Measurements from ENCODE around the gene OR6C6. TPM values are rescaled to one million over a fixed set of nuclear protein-coding genes. Genes with fewer than 3 reads are reported as not detected.

The OR6C6 gene
- total and polyA plus RNA-seq, 10 of the 15 experiments (the other 5 are each of a cell fraction or from before 2014, with no cell fraction given) = not detected

- ChIA-PET SMC1A (ENCODE audit: uncharacterized antibody, unreplicated experiment) (no interaction called here), RAD21 (ENCODE audit: unreplicated experiment) (no interaction called here), CTCF (interaction anchor here (0.7 kb wide), 1 partner anchor 63 kb away, joined by 3 read pairs; no protein-coding TSS in a partner anchor), POLR2A (no interaction called here)
- H3K79me2 ChIP-seq (ENCODE audit: control insufficient read depth, insufficient read depth, low read length) = no peaks in the 10 kb centered on the region
- H3K27me3 ChIP-seq (replicated peaks in 1 of 2; ENCODE audit: control insufficient read depth in 2 of 2, insufficient read depth in 2 of 2, low read length in 1 of 2) = no peaks in the 10 kb centered on the region
- no peaks in the 10 kb centered on the region for H3K36me3 ChIP-seq (ENCODE audit: control insufficient read depth in 2 of 2, insufficient read depth in 2 of 2, low read length in 1 of 2)
- H4K20me1 ChIP-seq (ENCODE audit: control insufficient read depth, insufficient read depth) = no peaks in the 10 kb centered on the region
- in situ Hi-C loops (cut with MboI) = no loop called here
- H3K27ac ChIP-seq (ENCODE audit: control insufficient read depth, insufficient read depth) = no peak overlapping the region
- H3K9ac ChIP-seq (ENCODE audit: control insufficient read depth, insufficient read depth, low read length) = no peak overlapping the region
- DNase-seq (ENCODE audit: low read depth, low spot score) (no peak), FAIRE-seq (no peak), ATAC-seq (no peak)
- WGBS (ENCODE audit: insufficient coverage, insufficient replicate concordance, low lambda C conversion rate, missing lambda C conversion rate) = 0% methylated on average over 1 of the region's 1 CpG
- H3K4me1 ChIP-seq (ENCODE audit: control insufficient read depth, insufficient read depth, low read length) = no peaks in the 10 kb centered on the region
- H3K4me3 ChIP-seq = no peak overlapping the region
- TF ChIP-seq, protein P1, sequence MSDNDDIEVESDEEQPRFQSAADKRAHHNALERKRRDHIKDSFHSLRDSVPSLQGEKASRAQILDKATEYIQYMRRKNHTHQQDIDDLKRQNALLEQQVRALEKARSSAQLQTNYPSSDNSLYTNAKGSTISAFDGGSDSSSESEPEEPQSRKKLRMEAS (IDR thresholded peaks at IDR 0.05; ENCODE audit: low read depth, low read length) = no peak
- TF ChIP-seq, protein P2, sequence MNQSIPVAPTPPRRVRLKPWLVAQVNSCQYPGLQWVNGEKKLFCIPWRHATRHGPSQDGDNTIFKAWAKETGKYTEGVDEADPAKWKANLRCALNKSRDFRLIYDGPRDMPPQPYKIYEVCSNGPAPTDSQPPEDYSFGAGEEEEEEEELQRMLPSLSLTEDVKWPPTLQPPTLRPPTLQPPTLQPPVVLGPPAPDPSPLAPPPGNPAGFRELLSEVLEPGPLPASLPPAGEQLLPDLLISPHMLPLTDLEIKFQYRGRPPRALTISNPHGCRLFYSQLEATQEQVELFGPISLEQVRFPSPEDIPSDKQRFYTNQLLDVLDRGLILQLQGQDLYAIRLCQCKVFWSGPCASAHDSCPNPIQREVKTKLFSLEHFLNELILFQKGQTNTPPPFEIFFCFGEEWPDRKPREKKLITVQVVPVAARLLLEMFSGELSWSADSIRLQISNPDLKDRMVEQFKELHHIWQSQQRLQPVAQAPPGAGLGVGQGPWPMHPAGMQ (IDR thresholded peaks at IDR 0.05; ENCODE audit: borderline replicate concordance) = no peak
- TF ChIP-seq CHD2 (IDR thresholded peaks at IDR 0.05; ENCODE audit: borderline replicate concordance, low read depth, low read length) = no peak
- no peak for TF ChIP-seq MYB (IDR thresholded peaks at IDR 0.05; ENCODE audit: borderline replicate concordance, low read depth, low read length)
- no peak for TF ChIP-seq RELA (IDR thresholded peaks at IDR 0.05; ENCODE audit: borderline replicate concordance, partially characterized antibody)
- TF ChIP-seq CBFB (IDR thresholded peaks at IDR 0.05; ENCODE audit: low read depth) = no peak
- TF ChIP-seq BACH1 (IDR thresholded peaks at IDR 0.05; ENCODE audit: borderline replicate concordance) = no peak
- TF ChIP-seq KDM1A (IDR thresholded peaks at IDR 0.05; ENCODE audit: borderline replicate concordance) = no peak
- no peak for TF ChIP-seq BRCA1 (IDR thresholded peaks at IDR 0.05; ENCODE audit: low read depth, low read length)
- intact Hi-C loops (cut with micrococcal nuclease; ENCODE audit: unreplicated experiment) = no loop called here
- no TSS peak for BruUV-seq (replicated peaks)
- no peaks in the 10 kb centered on the region for H3K9me3 ChIP-seq (replicated peaks; ENCODE audit: control insufficient read depth, insufficient read depth, low read length)
- H2AFZ ChIP-seq (ENCODE audit: control insufficient read depth, low read depth, low read length) = no peak overlapping the region
- no peak overlapping the region for H3K4me2 ChIP-seq (ENCODE audit: control insufficient read depth, insufficient read depth)
These were observed 50.2 kb downstream of the OR6C6 start for GRCh38 chr12:55246159-55246558.

Data from GM12878 (cell line).